Heart left ventricle (tissue), 16 donors: Measurements from ENCODE around the gene UGT1A7. TPM values are rescaled to one million over a fixed set of nuclear protein-coding genes. Genes with fewer than 3 reads are reported as not detected.

Source experiments
- ATAC-seq, 4 donors: fragments of 200-7000 bp; cut with Tn5 transposase; one replicate each; pipeline ENCODE4 v1.9.1; 2020 to 2022; ENCODE audit warnings: moderate library complexity in 4 of 4, mild to moderate bottlenecking in 3 of 4, moderate number of reproducible peaks in 1 of 4
- DNase-seq, 5 donors: peaks; one replicate each; pipeline ENCODE4 v3.0.0-alpha.2; 2020
- H3K27ac ChIP-seq, 12 donors: fragments of 200-600 bp; sonication (generic) in 4 of 12; one replicate each; pipeline versions ENCODE4 v1.5.0 to v1.8.0; 2016 to 2022; ENCODE audit warnings: mild to moderate bottlenecking in 2 of 12
- H3K27me3 ChIP-seq, 9 donors: fragments of 200-600 bp; sonication (generic) in 2 of 9; one replicate each; pipeline versions ENCODE4 v1.5.1 to v1.8.0; 2016 to 2022; ENCODE audit warnings: mild to moderate bottlenecking in 3 of 9
- H3K36me3 ChIP-seq, 9 donors: fragments of 200-600 bp; sonication (generic) in 2 of 9; one replicate each; pipeline versions ENCODE4 v1.5.0 to v1.8.0; 2018 to 2022; ENCODE audit warnings: mild to moderate bottlenecking in 2 of 9
- H3K4me1 ChIP-seq, 12 donors: fragments of 200-600 bp; sonication (generic) in 4 of 12; one replicate each; pipeline versions ENCODE4 v1.5.0 to v1.8.0; 2016 to 2022; ENCODE audit warnings: mild to moderate bottlenecking in 3 of 12
- H3K4me3 ChIP-seq, 12 donors: fragments of 200-600 bp; sonication (generic) in 4 of 12; one replicate each; pipeline versions ENCODE4 v1.5.0 to v1.8.0; 2017 to 2022; ENCODE audit warnings: mild to moderate bottlenecking in 9 of 12, moderate library complexity in 4 of 12
- H3K9me3 ChIP-seq, 12 donors: fragments of 200-600 bp; sonication (generic) in 4 of 12; one replicate each; pipeline versions ENCODE4 v1.5.0 to v1.8.0; 2016 to 2022; ENCODE audit warnings: mild to moderate bottlenecking in 1 of 12
- CTCF ChIP-seq, 12 donors: fragments of 200-600 bp; sonication (generic) in 4 of 12; IDR thresholded peaks; one replicate each; pipeline versions ENCODE4 v1.5.0 to v1.8.0; 2018 to 2022; ENCODE audit warnings: antibody characterized with exemption in 12 of 12, mild to moderate bottlenecking in 5 of 12
- POLR2A ChIP-seq, 2 donors: fragments of 450-650 bp; IDR thresholded peaks; one replicate each; pipeline ENCODE4 v1.6.1; 2017; ENCODE audit warnings: antibody characterized with exemption in 2 of 2, mild to moderate bottlenecking in 2 of 2, moderate library complexity in 2 of 2
- WGBS, 4 donors: extraction: QIAGEN DNeasy Blood & Tissue Kit in 2 of 4; methylation state at CpG; one replicate each; pipeline versions ENCODE4 v1.1.5 to v1.1.7; 2013 to 2018; 5-methylcytosine and 5-hydroxymethylcytosine counted together
- intact Hi-C, 10 donors: fragments of 100-400 bp; cut with DNase I; formaldehyde crosslinking; loops; one replicate each; pipeline versions ENCODE4 v1.11.1 to v1.14.2; 2022
- polyA plus RNA-seq, 2 donors: library from polyadenylated mRNA; stranded (reverse); fragments of 200-250 nt; gene quantifications; one replicate each; pipeline ENCODE4 v1.2.3, GENCODE V29; 2013
- total RNA-seq, 9 donors: library from RNA; depleted of rRNA in 2 of 9; stranded (reverse); fragments of >200 nt in 2 of 9; fragmentation: NEBNext Ultra II Directional in 3 of 9; extraction: Animal tissue kit (Norgen Biotek cat#: 25700) in 3 of 9; gene quantifications; one replicate each; pipeline versions ENCODE4 v1.1.0 to v1.2.4, GENCODE V29; 2016 to 2023
- donor health status: ischemic (EF 13 %, LVEDD 7.1; RV severe dilation, severe dysfunction).
- donor health status: healthy with polysubstance abuse.
- donor health status: DM: no; HTN: yes; CAD: no.
- donor health status: DM: no; HTN: no; CAD: no.
- donor health status: ischemic (EF 25% LVEDD 6.9; RV normal size, moderate dysfunction).
- donor health status: ischemic (EF 25% LVEDD 5.7; RV mildly dilated, moderate dysfunction).
- donor health status: healthy.
- donor health status: DM: yes; HTN: yes; CAD: no.
- donor health status: ischemic (EF 35%, LVEDD 5.7; RV mildly dilated, moderate dysfunction).
- donor health status: nonischemic (EF 11% LVEDD 7.7; RV severe dilation, severe dysfunction).
- donor health status: DM: yes; HTN: yes; CAD: no.
- donor health status: PGD.
- donor health status: ischemic (EF 29% LVEDD 5.4; RV normal size, mild dysfunction).
- donor health status: nonischemic (EF 23%, LVEDD 6.1; RV moderate dilation, normal function).

UGT1A7 gene
- total and polyA plus RNA-seq, 11 donors: not detected

- TF ChIP-seq CTCF (IDR thresholded peaks at IDR 0.05): no peak
- TF ChIP-seq POLR2A (IDR thresholded peaks at IDR 0.05): no peak
- intact Hi-C loops: no loop called here
- Histone ChIP-seq H3K4me3 (no peak within 1 kb of the TSS), H3K4me1 (no peaks in the 10 kb centered on the region), H3K9me3 (no peaks in the 10 kb centered on the region), H3K36me3 (no peaks in the 10 kb centered on the region), H3K27ac (no peak within 1 kb of the TSS), H3K27me3 (peaks cover 0 to 3% (median 0%) of the 10 kb centered on the region in 9 donors)
- ATAC-seq: no peak
- 79 to 90% (median 86%) methylated on average over 4 of the region's 4 CpGs for WGBS, 4 donors
- no peak for DNase-seq
Measured at GRCh38 chr2:233692648-233693047, 10.9 kb downstream of the UGT1A7 start, which contains the start of gene UGT1A6. Gene UGT1A6, plus strand, starts transcription at chr2:233692890. Its CDS starts 115 bp downstream, at chr2:233693005.

GRCh38 chr2:233693963-233694362, 12.3 kb downstream of the UGT1A7 start:
- no peaks in the 10 kb centered on the region for H3K4me1 ChIP-seq
- no peak for DNase-seq
- no peaks in the 10 kb centered on the region for H3K36me3 ChIP-seq
- H3K4me3 ChIP-seq: no peak overlapping the region
- WGBS, 4 donors: 56 to 71% (median 66%) methylated on average over 6 of the region's 6 CpGs
- H3K27ac ChIP-seq: no peak overlapping the region
- no peaks in the 10 kb centered on the region for H3K9me3 ChIP-seq
- intact Hi-C loops: no loop called here
- peaks cover 0 to 3% (median 0%) of the 10 kb centered on the region in 9 donors for H3K27me3 ChIP-seq
- ATAC-seq: no peak
- no peak for TF ChIP-seq POLR2A (IDR thresholded peaks at IDR 0.05)
- no peak for TF ChIP-seq CTCF (IDR thresholded peaks at IDR 0.05)

GRCh38 chr2:233698740-233699139, 17.0 kb downstream of the UGT1A7 start:
- ATAC-seq (no peak), DNase-seq (no peak)
- Histone ChIP-seq H3K4me3 (no peak overlapping the region), H3K4me1 (no peaks in the 10 kb centered on the region), H3K27ac (no peak overlapping the region), H3K27me3 (peaks cover 0 to 3% (median 0%) of the 10 kb centered on the region in 9 donors), H3K36me3 (no peaks in the 10 kb centered on the region), H3K9me3 (peaks cover 0 to 4% (median 0%) of the 10 kb centered on the region in 12 donors)
- 68 to 85% (median 73%) methylated on average over 4 of the region's 4 CpGs for WGBS, 4 donors
- intact Hi-C loops: no loop called here
- no peak for TF ChIP-seq POLR2A (IDR thresholded peaks at IDR 0.05)
- no peak for TF ChIP-seq CTCF (IDR thresholded peaks at IDR 0.05)

GRCh38 chr2:233699424-233700027, 17.8 kb downstream of the UGT1A7 start:
- Histone ChIP-seq H3K4me1 (no peaks in the 10 kb centered on the region), H3K36me3 (no peaks in the 10 kb centered on the region), H3K27me3 (peaks cover 0 to 3% (median 0%) of the 10 kb centered on the region in 9 donors), H3K9me3 (peaks cover 0 to 9% (median 0%) of the 10 kb centered on the region in 12 donors), H3K4me3 (no peak overlapping the region), H3K27ac (no peak overlapping the region)
- WGBS, 4 donors: 88 to 91% (median 89%) methylated on average over 8 of the region's 8 CpGs
- no peak for TF ChIP-seq POLR2A (IDR thresholded peaks at IDR 0.05)
- no peak for TF ChIP-seq CTCF (IDR thresholded peaks at IDR 0.05)
- intact Hi-C loops: no loop called here
- DNase-seq (no peak), ATAC-seq (no peak)
